Tongue (tissue), 3 donors: ENCODE measurements around the gene TMEM200B. TPM values are rescaled to one million over a fixed set of nuclear protein-coding genes. Genes with fewer than 3 reads are reported as not detected.
"Not testable (repeated sequence)": the region's sequence is repeated elsewhere in the genome, so short reads cannot be mapped to it uniquely, and the experiment has no call there.

Experiments
- DNase-seq: peaks from one replicate; pipeline ENCODE4 v3.0.0-alpha.2; 2015
- small RNA-seq: library from RNA; depleted of rRNA; stranded (forward); fragments of <200 nt; gene quantifications from one replicate; pipeline ENCODE3, GENCODE V24; 2014; ENCODE audit warnings: low replicate concordance
- total RNA-seq: library from RNA; depleted of rRNA; stranded (reverse); fragments of >200 nt; gene quantifications from one replicate; pipeline ENCODE4 v1.2.3, GENCODE V29; 2014

Gene TMEM200B
- total RNA-seq, 1 donor from 2014 or later: 11.0 TPM

- DNase-seq: not testable (repeated sequence)
Observed at GRCh38 chr1:29108041-29108440, 15.7 kb downstream of the TMEM200B start.

GRCh38 chr1:29105822-29106221 is 17.9 kb downstream of the TMEM200B start:
- DNase-seq: no peak

- no peak for DNase-seq
Observed at GRCh38 chr1:29100487-29100886, 23.2 kb downstream of the TMEM200B start.

- no peak for DNase-seq
Observed at GRCh38 chr1:29099286-29099685, 24.4 kb downstream of the TMEM200B start.

- no peak for DNase-seq
Observed at GRCh38 chr1:29096231-29096886, 27.3 kb downstream of the TMEM200B start.

GRCh38 chr1:29094954-29095353 is 28.7 kb downstream of the TMEM200B start:
- no peak for DNase-seq

- no peak for DNase-seq
Observed at GRCh38 chr1:29094433-29094832, 29.3 kb downstream of the TMEM200B start.

- DNase-seq: not testable (repeated sequence)
Observed at GRCh38 chr1:29092704-29093103, 31.0 kb downstream of the TMEM200B start.

- DNase-seq: no peak
Observed at GRCh38 chr1:29090937-29091618, 32.6 kb downstream of the TMEM200B start.

- no peak for DNase-seq
Observed at GRCh38 chr1:29084196-29084521, 39.5 kb downstream of the TMEM200B start.

- no peak for DNase-seq
Observed at GRCh38 chr1:29083317-29084195, 40.1 kb downstream of the TMEM200B start.

- DNase-seq: no peak
Observed at GRCh38 chr1:29082519-29082918, 41.2 kb downstream of the TMEM200B start.

- no peak for DNase-seq
Observed at GRCh38 chr1:29081201-29081600, 42.5 kb downstream of the TMEM200B start.

GRCh38 chr1:29079916-29080629 is 43.6 kb downstream of the TMEM200B start:
- not testable (repeated sequence) for DNase-seq

GRCh38 chr1:29077155-29077554 is 46.5 kb downstream of the TMEM200B start:
- no peak for DNase-seq

Small RNA genes within 50 kb of the gene (small RNA-seq; reads per million reads assigned to genes)
- not detected for gene RF02271

Other genes starting within 250 kb of the TMEM200B start
- gene EPB41, start 209.3 kb downstream of the TMEM200B start, total RNA-seq: 27.7 TPM
- 56.2 TPM for gene SRSF4, start 58.0 kb upstream of the TMEM200B start, total RNA-seq
- 18.2 TPM for gene MECR, start 107.0 kb upstream of the TMEM200B start, total RNA-seq
- 42.5 TPM for gene PTPRU, start 112.6 kb upstream of the TMEM200B start, total RNA-seq